Eye (tissue), 1 donor: ENCODE measurements around the gene PNKD.
A peak's percentile ranks its signal among the peaks of the same experiment; 100 is the strongest.

ENCODE experiments used
- DNase-seq: peaks from one replicate; pipeline ENCODE4 v3.0.0-alpha.2; 2015

The PNKD gene, protein sequence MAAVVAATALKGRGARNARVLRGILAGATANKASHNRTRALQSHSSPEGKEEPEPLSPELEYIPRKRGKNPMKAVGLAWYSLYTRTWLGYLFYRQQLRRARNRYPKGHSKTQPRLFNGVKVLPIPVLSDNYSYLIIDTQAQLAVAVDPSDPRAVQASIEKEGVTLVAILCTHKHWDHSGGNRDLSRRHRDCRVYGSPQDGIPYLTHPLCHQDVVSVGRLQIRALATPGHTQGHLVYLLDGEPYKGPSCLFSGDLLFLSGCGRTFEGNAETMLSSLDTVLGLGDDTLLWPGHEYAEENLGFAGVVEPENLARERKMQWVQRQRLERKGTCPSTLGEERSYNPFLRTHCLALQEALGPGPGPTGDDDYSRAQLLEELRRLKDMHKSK

DNA sequence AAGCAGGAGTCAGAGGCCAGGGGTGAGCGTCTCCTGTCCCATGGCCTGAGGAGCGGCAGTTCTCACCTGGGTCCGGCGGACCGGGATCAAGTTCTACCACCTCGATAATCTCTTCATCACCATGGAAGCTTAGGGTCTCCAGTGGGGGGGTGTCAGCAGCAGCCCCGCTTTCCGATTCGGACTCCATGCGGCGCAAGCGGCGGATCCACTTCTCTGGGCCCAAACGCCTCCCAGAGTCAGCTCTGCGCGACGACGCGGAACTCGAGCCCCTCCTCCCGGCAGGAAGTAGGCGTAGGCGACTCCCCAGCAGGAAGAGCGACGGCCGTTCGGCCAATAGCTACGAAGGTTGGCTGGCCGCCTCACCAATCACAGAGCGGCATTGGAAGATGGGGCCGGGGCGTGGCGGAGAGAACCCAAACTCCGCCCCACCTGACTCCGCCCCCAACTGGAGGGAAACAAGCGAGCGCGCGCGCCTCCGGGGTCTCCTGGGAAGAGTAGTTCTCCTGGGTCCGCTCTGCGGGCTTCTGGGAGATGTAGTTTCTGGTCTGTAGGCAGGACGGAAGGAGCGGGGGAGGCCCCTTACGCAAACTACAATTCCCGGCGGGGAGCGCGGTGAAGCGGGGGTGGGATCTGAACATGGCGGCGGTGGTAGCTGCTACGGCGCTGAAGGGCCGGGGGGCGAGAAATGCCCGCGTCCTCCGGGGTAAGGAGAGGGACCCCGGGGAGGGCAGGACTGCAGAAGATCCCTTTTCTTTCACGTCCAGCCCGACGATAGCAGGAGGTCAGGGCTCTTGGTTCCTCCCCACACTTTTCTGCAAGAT lies at the start of gene PNKD, which contains the start of gene AAMP:
TSS of gene PNKD (plus strand) at position 620 of the 821 bp plus-strand sequence. CDS start at position 637, 17 bp downstream.
TSS of gene AAMP (minus strand) at position 238 of the 821 bp plus-strand sequence. CDS start at position 187, 51 bp downstream.
- DNase-seq: peak; percentile 100

DNA sequence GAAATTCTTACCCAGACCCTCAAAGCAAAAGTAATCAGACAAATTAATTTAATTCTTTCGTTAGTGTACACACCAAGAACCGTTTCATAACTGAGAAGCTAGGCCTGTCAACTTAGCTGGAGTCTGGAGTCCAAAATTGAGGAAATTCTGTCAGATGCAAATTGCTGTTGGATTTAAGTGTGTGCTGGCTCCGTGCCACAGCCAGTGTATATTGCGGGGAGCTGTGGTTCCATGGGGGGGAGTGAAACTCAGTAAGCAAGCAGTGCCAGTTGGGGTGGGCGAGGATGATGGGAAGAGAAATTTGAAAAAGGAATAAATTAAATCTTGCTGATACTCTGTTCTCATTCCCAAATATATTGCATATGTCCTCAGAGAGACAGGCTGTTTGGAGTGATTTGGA lies 49.3 kb upstream of the PNKD start:
- DNase-seq: no peak

DNA sequence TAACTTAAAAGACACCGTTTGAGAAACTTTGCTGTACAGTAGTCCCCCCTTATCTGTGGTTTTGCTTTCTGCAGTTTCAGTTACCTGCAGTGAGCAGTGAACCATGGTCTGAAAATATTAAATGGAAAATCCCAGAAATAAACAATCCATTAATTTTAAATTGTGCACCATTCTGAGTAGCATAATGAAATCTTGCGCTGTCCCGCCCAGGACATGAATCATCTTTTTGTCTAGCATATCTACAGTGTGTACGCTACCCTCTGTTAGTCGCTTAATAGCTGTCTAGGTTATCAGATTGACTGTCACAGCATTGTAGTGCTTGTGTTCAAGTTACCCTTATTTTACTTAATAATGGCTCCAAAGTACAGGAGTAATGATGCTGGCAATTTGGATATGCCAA lies 47.3 kb upstream of the PNKD start:
- DNase-seq: no peak

DNA sequence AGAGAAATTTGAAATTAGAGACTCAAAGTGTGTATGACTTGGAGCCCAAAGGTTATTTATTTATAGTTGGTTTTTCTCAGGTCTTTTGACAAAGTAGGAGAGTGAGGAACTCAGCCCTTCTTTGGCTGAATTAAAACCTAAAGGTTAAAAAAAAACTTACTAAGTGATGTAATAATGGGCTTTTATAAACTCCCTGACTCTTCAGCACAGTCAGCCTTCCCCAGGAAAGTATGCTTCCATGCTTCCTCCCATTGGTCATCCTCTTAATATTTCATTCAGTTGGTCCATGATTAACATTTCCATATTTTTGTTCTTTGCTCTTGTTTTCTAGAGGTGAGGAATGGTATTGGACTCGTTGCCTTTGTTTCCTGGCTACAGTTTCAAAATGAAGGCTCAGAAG lies 46.1 kb upstream of the PNKD start:
- DNase-seq: no peak

DNA sequence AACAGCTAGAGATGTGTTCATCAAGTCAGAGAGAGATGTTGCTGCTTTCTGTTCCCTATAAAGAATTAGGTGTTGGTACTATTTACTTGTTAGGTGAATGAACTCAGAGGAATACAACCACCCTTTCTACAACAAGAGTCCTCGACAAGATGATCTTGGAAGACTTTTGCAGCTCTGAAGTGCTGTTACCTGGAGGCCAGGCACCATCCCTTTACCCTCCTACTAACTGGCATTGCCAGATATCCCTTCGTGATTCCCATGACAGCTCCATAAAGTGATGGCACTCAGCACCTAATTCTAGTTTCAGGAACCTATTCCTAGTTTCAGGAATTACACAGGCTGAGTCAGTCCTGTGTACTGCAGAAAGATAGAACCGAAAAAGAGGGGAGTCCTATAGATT lies 43.4 kb upstream of the PNKD start:
- no peak for DNase-seq

DNA sequence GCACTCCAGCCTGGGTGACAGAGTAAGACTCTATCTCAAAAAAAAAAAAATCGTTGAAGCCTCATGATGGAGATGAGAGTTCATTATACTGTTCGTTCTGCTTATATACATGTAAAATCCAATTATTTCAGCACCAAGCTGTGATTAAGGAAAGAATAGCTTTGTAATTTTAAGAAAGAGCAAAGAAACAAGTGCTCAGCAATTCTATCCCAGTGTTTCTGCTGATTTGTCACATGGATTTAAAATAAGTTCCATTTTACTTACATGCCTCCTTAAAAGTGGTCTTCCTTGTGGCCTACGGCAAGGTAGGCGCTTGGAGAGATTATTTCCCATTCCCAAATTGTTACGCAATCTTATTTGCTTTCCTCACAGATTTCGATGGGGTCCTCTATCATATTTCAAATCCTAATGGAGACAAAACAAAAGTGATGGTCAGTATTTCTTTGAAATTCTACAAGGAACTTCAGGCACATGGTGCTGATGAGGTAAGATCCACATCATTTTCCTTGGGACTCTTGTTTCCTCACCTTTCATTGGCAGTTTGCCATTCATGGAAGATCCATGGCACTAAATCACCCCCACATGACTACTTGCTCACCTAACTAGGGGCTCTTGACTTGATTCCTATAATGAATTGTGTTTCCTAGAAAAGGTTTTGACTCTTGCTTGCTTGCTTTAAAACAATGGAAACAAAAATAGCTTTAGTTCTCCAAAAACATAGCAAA lies 41.8 kb upstream of the PNKD start:
- no peak for DNase-seq

DNA sequence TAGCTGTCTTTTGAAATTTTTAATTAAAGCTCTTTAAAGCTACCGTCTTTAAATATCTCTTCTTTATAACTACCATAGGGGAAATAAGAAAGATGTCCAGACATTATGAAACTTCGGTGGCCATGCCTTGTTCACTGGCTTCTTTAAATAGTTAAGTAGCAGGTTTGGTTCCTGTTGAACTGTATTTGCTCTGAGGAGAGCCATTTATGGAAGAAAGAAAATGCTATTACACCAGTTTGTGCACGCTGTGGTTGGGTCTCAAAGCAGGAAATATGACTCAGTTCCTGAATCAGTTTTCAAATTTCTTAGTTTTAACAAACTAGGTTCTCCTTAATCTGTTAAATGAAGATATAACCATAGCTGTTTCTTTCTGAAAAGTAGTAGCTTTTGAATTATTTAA lies 41.1 kb upstream of the PNKD start:
- DNase-seq: no peak

DNA sequence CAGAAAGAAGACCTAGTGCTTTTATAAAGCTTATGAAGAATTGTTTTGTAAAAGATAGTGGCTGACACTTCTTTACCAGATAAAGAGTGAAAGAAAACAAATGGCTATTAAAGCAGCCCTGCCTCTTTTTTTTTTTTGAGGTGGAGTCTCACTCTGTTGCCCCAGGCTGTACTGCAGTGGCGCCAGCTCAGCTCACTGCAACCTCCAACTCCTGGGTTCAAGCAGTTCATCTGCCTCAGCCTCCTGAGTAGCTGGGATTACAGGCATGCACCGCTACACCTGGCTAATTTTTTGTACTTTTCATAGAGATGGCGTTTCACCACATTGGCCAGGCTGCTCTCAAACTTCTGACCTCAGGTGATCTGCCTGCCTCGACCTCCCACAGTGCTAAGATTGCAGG lies 40.5 kb upstream of the PNKD start:
- DNase-seq: no peak

DNA sequence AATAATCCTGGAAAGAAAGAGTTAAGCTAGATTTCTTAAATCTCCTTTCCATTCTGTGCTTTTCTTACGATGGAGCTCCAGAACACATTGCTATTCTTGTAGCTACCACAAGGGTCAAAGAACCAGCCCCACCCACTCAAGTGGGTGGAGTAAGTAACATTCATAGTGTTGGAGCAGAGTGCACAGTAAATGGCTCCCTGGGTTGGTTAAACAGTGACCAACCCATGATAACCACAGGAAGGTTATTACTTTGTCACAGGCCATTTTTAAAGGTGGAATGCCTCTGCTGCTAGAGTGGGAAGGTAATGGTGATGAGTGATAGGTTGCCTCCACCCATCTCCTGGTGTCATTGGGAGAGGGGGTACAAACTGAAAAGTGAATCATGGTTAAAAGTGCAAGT lies 39.4 kb upstream of the PNKD start:
- DNase-seq: no peak

DNA sequence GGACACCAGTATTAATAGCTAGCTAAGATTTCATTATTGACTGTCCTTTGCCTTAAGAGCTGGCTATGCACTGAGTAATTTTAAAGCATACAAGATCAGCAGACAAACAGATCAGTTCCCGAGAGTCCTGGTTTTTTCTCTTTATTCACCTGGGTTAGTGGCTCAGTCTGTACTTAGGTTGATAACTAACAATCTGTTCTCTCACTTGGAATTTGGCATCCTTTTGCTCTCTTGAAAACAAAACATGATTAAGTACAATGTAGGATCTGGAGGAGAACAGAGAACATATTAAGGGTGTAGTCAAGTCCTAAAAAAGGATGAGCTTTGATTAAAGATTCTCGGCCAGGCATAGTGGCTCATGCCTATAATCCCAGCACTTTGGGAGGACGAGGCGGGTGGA lies 36.8 kb upstream of the PNKD start:
- no peak for DNase-seq

DNA sequence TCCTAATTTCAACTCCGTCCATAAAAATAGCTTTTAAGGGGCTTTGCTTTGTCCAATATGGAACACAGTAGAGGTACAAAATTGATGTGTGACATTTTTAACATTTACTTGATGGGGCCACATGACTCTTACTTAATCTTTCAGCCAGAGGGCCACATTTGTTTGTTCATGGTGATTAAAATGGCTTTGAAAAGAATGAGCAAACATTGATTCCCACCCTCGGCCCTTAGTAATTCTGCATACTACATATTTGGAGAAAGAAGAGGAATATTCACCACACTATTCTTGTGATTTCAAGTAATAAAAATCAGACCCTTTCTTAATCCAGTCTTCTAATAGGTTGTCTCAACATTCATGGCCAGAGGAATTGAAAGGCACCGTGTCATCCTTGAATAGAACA lies 35.8 kb upstream of the PNKD start:
- no peak for DNase-seq

DNA sequence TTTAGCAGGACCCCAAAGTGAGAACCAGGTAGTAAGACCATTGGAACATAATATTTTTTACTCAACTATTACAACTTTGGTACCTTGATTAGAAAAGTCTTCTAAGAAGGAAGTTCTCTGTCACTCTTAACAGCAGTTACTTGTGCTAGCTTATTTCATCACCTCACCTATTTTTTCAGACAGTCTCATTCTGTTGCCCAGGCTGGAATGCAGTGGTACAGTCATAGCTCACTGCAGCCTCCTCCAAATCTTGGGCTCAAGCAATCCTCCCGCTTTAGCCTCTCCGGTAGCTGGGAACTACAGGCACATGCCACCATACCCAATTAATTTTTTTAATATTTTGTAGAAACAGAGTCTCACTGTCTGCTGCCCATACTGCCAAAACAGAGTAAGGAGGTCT lies 35.3 kb upstream of the PNKD start:
- DNase-seq: no peak

DNA sequence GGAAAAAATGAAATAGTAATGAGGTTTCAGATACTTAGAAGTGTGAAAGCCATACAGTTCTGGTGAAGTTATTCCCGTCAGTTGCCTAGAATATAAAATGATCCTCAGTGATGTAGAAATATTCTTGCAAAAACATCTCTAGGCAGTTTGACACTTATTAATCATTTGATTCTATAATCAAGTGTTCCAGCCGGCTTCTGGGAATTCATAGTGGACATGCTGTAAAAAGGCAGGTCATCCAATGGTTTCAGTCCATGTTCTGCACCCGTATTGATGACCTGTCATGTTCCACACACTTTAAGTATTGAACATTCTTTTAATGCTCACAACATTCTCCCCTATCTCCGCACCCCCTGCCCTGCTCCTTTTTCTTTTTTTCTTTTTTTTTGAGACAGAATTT lies 33.5 kb upstream of the PNKD start:
- DNase-seq: no peak

DNA sequence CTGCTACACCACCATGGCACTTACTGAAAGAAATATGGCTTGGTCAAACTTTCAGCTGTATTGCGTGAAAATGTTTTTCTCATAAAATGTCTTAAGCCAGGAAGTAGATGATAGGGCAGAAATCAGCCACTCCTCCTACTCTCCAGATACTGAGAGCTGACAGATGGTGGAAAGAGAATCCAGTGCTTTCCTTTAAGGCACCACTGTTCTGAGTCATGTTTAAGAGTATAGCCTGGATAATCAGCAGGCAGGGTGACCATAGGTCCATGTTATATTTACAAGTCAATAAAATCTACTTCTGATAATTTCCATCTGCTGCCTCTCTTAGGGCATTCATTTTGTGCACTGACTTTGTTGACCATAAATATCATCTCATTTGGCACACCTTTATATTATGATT lies 31.4 kb upstream of the PNKD start:
- DNase-seq: no peak

DNA sequence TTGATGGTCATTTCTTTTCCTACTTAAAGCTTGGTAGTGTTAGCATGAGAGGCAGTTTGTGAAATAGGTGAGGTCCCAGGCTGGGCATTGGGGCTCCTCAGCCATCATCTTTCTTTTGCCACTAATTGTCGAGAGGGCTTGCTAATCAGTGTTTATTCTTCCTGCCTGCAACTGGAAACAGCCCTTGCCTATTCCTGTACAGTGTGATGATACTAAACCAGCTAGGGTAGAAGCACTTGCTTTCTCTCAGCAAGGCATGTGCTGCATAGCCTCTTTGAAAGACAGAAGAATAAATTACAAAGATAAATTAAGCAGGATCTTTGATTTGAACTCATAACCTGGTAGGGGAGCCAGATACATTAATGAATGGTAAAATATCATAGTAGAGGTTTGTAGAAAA lies 26.1 kb upstream of the PNKD start:
- no peak for DNase-seq

DNA sequence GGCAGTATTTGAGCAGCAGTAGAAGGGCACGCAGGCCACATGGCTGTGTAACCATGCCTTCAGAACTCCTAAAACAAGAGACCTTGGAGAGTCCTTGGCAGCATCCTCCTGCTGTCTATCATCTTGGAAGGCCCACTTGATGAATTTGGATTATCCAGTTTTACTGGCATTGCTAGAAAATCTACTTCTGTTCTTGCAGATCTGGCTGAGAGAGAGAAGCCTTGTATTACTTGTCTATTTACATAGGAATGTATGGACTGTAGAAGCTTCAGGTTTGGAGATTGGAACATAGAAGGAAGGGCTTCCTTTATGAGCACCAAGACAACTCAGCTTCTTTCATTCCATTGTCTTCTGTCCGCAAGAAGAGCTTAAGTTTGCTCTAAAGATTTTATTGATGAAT lies 25.7 kb upstream of the PNKD start:
- DNase-seq: no peak

DNA sequence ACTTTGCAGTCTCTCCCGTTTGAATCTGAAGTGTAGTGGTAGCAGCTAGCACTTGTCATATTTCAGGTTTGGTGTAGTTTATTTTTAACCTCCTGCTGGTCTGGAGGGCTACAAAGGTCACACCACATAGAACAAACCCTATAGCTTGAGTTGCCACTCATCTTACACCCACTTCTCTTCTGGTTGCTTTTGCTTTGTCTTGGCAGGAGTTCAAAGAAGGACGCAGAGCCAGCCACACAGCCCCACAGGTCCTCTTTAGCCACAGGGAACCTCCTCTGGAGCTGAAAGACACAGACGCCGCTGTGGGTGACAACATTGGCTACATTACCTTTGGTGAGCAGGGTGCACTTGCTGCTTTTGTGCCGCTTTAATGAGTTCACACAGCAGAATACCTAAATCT lies 25.1 kb upstream of the PNKD start:
- DNase-seq: no peak

DNA sequence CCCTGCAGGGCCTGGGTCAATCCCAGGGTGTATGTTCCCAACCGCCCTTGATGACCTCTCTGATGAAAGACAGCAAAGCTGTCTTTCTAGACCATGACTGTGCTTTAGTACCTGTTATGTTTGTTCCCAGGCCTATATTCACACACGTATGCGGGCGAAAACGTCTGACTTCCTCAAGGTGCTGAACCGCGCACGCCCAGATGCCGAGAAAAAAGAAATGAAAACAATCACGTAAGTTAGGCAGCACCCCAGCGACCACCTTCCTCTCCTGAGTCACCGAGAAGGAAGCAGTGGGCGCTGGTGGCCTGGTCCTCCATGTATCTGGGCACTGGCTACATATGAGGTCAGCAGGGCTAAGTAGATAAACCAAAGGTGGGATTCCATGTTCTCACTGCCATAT lies 20.6 kb upstream of the PNKD start:
- no peak for DNase-seq

DNA sequence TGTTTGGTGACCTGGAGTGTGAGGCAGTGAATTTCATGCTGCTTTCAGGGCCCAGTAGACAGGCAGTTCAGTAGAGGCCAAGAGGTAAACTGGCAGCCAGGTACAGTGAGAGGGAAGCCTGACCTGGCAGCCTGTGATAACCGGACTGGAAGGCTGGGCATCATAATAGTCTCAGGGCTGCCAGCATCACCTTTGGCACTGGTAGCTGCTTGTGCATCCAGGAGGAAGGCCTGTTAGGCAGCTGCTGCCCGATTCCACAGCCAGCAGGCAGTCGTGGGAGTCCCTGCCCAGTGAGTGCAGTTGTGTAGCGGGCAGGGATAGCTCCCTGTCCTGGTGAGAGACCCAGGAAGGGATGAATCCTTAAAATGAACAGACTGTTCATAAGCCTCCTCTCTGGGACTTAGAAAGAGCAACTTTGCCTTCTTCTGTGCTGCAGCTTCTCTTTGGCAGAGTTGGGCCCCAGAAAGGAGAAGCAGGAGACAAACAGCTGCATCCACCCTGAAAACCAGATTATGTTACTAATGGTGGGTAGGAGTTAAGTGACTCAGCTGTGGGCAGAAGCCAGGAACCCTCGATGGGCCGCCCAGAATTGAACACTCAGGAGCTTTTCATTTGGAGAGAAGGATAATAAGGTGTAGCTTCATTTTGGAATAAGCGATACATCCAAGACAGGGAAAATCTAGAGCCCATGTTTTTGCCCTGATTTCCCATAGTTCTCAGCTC lies 17.6 kb upstream of the PNKD start:
- DNase-seq: no peak

DNA sequence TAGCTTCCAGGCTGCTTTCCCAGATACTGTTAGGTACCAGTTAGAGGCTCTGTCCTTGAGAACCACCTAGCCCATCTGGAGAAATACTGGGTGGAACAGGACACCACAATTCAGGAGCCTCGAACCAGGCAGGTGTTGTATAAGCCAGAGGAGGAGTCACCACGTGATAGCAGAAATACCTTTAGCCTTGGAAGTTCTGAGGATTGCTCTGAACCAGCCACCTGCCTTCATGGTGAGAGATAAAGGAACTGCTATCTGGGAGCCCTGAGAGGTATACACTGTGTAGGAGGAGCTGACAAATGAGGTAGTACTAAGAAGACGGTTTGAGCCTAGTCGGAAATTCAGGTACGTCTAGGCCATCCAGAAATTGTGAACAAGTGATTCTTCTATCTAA lies 17.1 kb upstream of the PNKD start:
- no peak for DNase-seq

DNA sequence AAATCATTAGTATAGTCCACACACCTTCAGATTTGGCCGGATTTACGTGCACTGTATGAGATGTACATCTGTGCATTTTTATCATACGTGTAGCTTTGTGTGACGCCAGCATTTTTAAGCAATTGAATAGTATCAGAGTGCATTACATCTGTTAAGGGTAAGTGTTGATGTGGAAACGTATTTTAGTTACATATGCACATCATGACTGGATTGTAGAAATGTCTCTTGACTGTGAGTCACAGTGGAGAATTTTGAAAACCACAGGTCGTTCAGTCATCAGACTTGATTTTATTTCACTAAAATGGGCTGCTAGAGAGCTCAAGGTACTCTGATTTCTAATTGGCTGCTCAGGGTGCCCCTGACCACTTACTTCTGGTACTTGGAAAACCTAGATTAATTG lies 14.9 kb upstream of the PNKD start:
- DNase-seq: no peak

DNA sequence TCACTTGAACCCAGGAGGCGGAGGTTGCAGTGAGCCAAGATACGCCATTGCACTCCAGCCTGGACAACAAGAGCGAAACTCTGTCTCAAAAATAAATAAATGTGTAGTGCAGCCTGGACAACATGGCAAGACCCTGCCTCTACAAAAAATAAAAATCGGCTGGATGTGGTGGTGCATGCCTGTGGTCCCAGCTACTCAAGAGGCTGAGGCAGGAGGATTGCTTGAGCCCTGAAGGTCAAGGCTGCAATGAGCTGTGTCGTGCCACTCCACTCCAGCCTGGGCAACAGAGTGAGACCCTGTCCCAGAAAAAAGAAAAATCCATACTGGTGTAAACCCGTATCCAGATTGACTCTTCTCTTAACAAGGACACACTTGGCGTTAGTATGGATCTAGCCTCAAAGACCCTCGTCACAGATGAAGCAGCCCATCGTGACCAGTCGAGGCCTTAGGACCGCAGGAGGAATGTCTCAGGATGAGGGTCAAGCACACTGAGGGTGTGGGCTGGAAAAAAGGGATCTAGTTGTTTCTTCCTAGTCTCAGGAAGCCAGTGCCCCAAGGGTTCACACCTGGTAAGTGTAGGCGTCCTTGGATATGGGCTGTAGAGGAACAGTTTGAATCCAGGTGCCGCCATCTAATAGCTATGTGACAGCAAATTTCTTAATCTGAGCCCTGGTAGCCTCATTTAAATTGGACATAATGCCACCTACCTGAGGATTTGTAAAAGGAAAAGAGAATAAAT lies 13.5 kb upstream of the PNKD start:
- no peak for DNase-seq
